HG02885 (cell line): ENCODE measurements around the gene TAAR9.

Experiments used
- ATAC-seq: cut with Tn5 transposase; IDR thresholded peaks from one replicate; pipeline ENCODE4 v1.9.1; 2021; ENCODE audit warnings: mild to moderate bottlenecking; ENCODE audit not compliant: unreplicated experiment, poor library complexity

Gene TAAR9

GRCh38 chr6:132537977-132538376 is at the start of gene TAAR9:
Gene TAAR9 (plus strand): TSS chr6:132538277. CDS start chr6:132538290, 13 bp downstream.
- no peak for ATAC-seq

GRCh38 chr6:132489376-132489775 is 48.7 kb upstream of the TAAR9 start:
- ATAC-seq, result no peak

- ATAC-seq, result peak; percentile 44
These were observed 48.1 kb upstream of the TAAR9 start for GRCh38 chr6:132490024-132490423.

GRCh38 chr6:132490478-132491204 is 47.4 kb upstream of the TAAR9 start:
- peak; percentile 66 for ATAC-seq

- no peak for ATAC-seq
These were observed 46.8 kb upstream of the TAAR9 start for GRCh38 chr6:132491303-132491702.

- ATAC-seq, result no peak
These were observed 46.2 kb upstream of the TAAR9 start for GRCh38 chr6:132491881-132492280.

GRCh38 chr6:132494954-132495353 is 43.1 kb upstream of the TAAR9 start:
- peak; percentile 23 for ATAC-seq

GRCh38 chr6:132495604-132496079 is 42.4 kb upstream of the TAAR9 start:
- ATAC-seq, result peak; percentile 59

GRCh38 chr6:132496519-132497180 is 41.4 kb upstream of the TAAR9 start:
- no peak for ATAC-seq

GRCh38 chr6:132498638-132499037 is 39.4 kb upstream of the TAAR9 start:
- ATAC-seq, result peak; percentile 58

- no peak for ATAC-seq
These were observed 38.3 kb upstream of the TAAR9 start for GRCh38 chr6:132499757-132500156.

GRCh38 chr6:132504757-132505156 is 33.3 kb upstream of the TAAR9 start:
- ATAC-seq, result no peak

- peak; percentile 40 for ATAC-seq
These were observed 32.9 kb upstream of the TAAR9 start for GRCh38 chr6:132505158-132505557.

GRCh38 chr6:132506461-132506860 is 31.6 kb upstream of the TAAR9 start:
- no peak for ATAC-seq

GRCh38 chr6:132506869-132507808 is 30.9 kb upstream of the TAAR9 start:
- no peak for ATAC-seq

GRCh38 chr6:132511210-132511830 is 26.8 kb upstream of the TAAR9 start:
- ATAC-seq, result peak; percentile 17

- no peak for ATAC-seq
These were observed 26.3 kb upstream of the TAAR9 start for GRCh38 chr6:132511831-132512220.

- ATAC-seq, result no peak
These were observed 25.8 kb upstream of the TAAR9 start for GRCh38 chr6:132512342-132512637.

GRCh38 chr6:132512638-132513632 is 25.1 kb upstream of the TAAR9 start, which contains the start of gene STX7:
Gene STX7 (minus strand): TSS chr6:132513116. CDS start chr6:132503530, 9,586 bp downstream.
- ATAC-seq, result peak; percentile 89
